Measurements from ENCODE around the gene FGGY. TPM values are rescaled to one million over a fixed set of nuclear protein-coding genes. Genes with fewer than 3 reads are reported as not detected.

The FGGY gene
- total and polyA plus RNA-seq, 4 donors, result 16.0 to 67.0 (median 43.4) TPM

DNA sequence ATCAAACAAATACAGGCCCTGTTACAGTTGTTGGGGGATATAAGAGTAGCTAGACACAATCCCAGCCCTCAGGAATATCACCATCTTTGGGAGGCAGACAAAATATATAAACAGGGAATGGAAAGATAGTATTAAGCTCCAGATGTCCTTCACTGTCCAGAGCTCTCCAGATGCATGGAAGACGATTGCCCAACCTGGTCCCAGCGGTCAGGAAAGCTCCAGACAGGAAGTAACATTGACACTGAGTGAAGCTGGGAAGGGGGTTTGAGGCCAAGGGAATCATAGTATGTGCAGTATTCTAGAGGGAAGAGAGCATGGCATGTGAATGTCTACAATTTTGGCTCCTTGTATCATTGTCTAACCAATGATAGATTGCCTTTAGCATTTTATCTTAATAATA, 344.0 kb downstream of the FGGY start:
- 85% methylated on average over 2 of the region's 2 CpGs for WGBS
- Histone ChIP-seq H3K36me3 (ENCODE audit: control insufficient read depth in 4 of 4, insufficient read depth in 3 of 4, low read depth in 1 of 4, low read length in 3 of 4) (peaks cover 0 to 29% (median 0%) of the 10 kb centered on the region in 4 donors), H3K27me3 (ENCODE audit: control insufficient read depth in 4 of 4, insufficient read depth in 4 of 4, low read length in 3 of 4) (no peaks in the 10 kb centered on the region), H3K4me1 (ENCODE audit: control insufficient read depth in 4 of 4, insufficient read depth in 4 of 4, low read length in 3 of 4) (no peaks in the 10 kb centered on the region), H3K4me3 (ENCODE audit: low read depth in 1 of 3, low read length in 3 of 3) (no peak overlapping the region), H3K9me3 (ENCODE audit: control insufficient read depth in 4 of 4, low read length in 3 of 4) (no peaks in the 10 kb centered on the region), H3K27ac (ENCODE audit: low read depth in 1 of 2, low read length in 2 of 2) (no peak overlapping the region), H3K9ac (ENCODE audit: low read depth in 1 of 2, low read length in 2 of 2) (no peak overlapping the region)
- TF ChIP-seq NR2F2 (IDR thresholded peaks at IDR 0.05), result no peak
- TF ChIP-seq, protein P1, sequence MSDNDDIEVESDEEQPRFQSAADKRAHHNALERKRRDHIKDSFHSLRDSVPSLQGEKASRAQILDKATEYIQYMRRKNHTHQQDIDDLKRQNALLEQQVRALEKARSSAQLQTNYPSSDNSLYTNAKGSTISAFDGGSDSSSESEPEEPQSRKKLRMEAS (IDR thresholded peaks at IDR 0.05), result no peak
- TF ChIP-seq SP1 (IDR thresholded peaks at IDR 0.05), result no peak
- TF ChIP-seq, protein P2, sequence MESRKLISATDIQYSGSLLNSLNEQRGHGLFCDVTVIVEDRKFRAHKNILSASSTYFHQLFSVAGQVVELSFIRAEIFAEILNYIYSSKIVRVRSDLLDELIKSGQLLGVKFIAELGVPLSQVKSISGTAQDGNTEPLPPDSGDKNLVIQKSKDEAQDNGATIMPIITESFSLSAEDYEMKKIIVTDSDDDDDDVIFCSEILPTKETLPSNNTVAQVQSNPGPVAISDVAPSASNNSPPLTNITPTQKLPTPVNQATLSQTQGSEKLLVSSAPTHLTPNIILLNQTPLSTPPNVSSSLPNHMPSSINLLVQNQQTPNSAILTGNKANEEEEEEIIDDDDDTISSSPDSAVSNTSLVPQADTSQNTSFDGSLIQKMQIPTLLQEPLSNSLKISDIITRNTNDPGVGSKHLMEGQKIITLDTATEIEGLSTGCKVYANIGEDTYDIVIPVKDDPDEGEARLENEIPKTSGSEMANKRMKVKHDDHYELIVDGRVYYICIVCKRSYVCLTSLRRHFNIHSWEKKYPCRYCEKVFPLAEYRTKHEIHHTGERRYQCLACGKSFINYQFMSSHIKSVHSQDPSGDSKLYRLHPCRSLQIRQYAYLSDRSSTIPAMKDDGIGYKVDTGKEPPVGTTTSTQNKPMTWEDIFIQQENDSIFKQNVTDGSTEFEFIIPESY (IDR thresholded peaks at IDR 0.05), result no peak
- no peak for TF ChIP-seq FOXA2 (IDR thresholded peaks at IDR 0.05)
- TF ChIP-seq, protein P3, sequence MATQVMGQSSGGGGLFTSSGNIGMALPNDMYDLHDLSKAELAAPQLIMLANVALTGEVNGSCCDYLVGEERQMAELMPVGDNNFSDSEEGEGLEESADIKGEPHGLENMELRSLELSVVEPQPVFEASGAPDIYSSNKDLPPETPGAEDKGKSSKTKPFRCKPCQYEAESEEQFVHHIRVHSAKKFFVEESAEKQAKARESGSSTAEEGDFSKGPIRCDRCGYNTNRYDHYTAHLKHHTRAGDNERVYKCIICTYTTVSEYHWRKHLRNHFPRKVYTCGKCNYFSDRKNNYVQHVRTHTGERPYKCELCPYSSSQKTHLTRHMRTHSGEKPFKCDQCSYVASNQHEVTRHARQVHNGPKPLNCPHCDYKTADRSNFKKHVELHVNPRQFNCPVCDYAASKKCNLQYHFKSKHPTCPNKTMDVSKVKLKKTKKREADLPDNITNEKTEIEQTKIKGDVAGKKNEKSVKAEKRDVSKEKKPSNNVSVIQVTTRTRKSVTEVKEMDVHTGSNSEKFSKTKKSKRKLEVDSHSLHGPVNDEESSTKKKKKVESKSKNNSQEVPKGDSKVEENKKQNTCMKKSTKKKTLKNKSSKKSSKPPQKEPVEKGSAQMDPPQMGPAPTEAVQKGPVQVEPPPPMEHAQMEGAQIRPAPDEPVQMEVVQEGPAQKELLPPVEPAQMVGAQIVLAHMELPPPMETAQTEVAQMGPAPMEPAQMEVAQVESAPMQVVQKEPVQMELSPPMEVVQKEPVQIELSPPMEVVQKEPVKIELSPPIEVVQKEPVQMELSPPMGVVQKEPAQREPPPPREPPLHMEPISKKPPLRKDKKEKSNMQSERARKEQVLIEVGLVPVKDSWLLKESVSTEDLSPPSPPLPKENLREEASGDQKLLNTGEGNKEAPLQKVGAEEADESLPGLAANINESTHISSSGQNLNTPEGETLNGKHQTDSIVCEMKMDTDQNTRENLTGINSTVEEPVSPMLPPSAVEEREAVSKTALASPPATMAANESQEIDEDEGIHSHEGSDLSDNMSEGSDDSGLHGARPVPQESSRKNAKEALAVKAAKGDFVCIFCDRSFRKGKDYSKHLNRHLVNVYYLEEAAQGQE (IDR thresholded peaks at IDR 0.05), result no peak
- no peak for TF ChIP-seq GABPA (IDR thresholded peaks at IDR 0.05 in 1 of 2, conservative IDR thresholded peaks at IDR 0.05 in 1 of 2)
- DNase-seq (ENCODE audit: low spot score), result no peak

DNA sequence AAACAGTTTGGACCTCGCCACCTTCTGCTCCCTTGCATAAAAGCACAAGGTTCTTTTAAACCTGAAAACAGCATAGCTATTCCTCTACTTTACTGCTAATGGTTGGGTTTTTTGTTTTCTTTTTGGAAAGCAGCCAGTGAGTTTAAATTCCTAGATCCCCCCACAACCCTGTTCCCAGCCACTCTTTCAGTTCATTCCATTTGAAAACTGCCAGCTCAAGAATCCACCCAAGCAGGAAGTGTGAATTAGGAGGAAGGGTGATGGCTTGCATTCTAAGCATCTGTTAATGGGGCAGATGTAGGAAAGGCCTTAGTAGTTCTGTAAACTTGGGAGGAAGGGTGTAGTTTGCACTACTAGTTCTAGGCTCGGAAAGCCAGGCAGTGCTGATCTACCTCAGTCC, 344.9 kb downstream of the FGGY start:
- no peak overlapping the region for H3K27ac ChIP-seq (ENCODE audit: low read depth in 1 of 2, low read length in 2 of 2)
- no peak overlapping the region for H3K9ac ChIP-seq (ENCODE audit: low read depth in 1 of 2, low read length in 2 of 2)
- TF ChIP-seq NR2F2 (IDR thresholded peaks at IDR 0.05), result no peak
- TF ChIP-seq, protein P4, sequence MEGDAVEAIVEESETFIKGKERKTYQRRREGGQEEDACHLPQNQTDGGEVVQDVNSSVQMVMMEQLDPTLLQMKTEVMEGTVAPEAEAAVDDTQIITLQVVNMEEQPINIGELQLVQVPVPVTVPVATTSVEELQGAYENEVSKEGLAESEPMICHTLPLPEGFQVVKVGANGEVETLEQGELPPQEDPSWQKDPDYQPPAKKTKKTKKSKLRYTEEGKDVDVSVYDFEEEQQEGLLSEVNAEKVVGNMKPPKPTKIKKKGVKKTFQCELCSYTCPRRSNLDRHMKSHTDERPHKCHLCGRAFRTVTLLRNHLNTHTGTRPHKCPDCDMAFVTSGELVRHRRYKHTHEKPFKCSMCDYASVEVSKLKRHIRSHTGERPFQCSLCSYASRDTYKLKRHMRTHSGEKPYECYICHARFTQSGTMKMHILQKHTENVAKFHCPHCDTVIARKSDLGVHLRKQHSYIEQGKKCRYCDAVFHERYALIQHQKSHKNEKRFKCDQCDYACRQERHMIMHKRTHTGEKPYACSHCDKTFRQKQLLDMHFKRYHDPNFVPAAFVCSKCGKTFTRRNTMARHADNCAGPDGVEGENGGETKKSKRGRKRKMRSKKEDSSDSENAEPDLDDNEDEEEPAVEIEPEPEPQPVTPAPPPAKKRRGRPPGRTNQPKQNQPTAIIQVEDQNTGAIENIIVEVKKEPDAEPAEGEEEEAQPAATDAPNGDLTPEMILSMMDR (IDR thresholded peaks at IDR 0.05; ENCODE audit: low read depth, low read length, missing input control), result no peak
- WGBS, result 99% methylated on average over 2 of the region's 2 CpGs
- H3K4me1 ChIP-seq (ENCODE audit: control insufficient read depth in 4 of 4, insufficient read depth in 4 of 4, low read length in 3 of 4), result no peaks in the 10 kb centered on the region
- H3K4me3 ChIP-seq (ENCODE audit: low read depth in 1 of 3, low read length in 3 of 3), result no peak overlapping the region
- no peak for DNase-seq (ENCODE audit: low spot score)
- H3K9me3 ChIP-seq (ENCODE audit: control insufficient read depth in 4 of 4, low read length in 3 of 4), result no peaks in the 10 kb centered on the region
- H3K36me3 ChIP-seq (ENCODE audit: control insufficient read depth in 4 of 4, insufficient read depth in 3 of 4, low read depth in 1 of 4, low read length in 3 of 4), result peaks cover 0 to 30% (median 0%) of the 10 kb centered on the region in 4 donors
- H3K27me3 ChIP-seq (ENCODE audit: control insufficient read depth in 4 of 4, insufficient read depth in 4 of 4, low read length in 3 of 4), result no peaks in the 10 kb centered on the region

DNA sequence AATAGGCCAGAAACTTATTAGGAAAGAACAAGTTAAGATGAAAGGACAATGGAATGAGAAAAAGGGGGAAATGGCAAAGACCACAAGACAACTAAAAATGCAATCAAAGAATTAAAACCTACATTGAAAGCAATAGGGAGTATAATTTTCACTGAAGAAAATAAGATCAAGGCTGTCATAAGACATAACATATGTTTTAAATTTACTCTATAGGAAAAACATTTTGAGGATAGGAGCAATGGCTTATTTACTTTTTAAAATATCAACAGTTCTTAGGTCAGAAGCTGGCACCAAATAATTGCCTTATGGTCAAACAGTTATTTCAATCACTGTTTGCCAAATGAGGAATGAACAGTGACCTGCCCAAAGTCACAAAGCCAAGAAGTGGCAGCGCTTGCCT, 346.6 kb downstream of the FGGY start:
- 95% methylated on average over 1 of the region's 1 CpG for WGBS
- H3K4me1 ChIP-seq (ENCODE audit: control insufficient read depth in 4 of 4, insufficient read depth in 4 of 4, low read length in 3 of 4), result no peaks in the 10 kb centered on the region
- no peak overlapping the region for H3K9ac ChIP-seq (ENCODE audit: low read depth in 1 of 2, low read length in 2 of 2)
- no peaks in the 10 kb centered on the region for H3K27me3 ChIP-seq (ENCODE audit: control insufficient read depth in 4 of 4, insufficient read depth in 4 of 4, low read length in 3 of 4)
- DNase-seq (ENCODE audit: low spot score), result no peak
- no peaks in the 10 kb centered on the region for H3K9me3 ChIP-seq (ENCODE audit: control insufficient read depth in 4 of 4, low read length in 3 of 4)
- no peak overlapping the region for H3K27ac ChIP-seq (ENCODE audit: low read depth in 1 of 2, low read length in 2 of 2)
- no peak overlapping the region for H3K4me3 ChIP-seq (ENCODE audit: low read depth in 1 of 3, low read length in 3 of 3)
- peaks cover 0 to 27% (median 1%) of the 10 kb centered on the region in 4 donors for H3K36me3 ChIP-seq (ENCODE audit: control insufficient read depth in 4 of 4, insufficient read depth in 3 of 4, low read depth in 1 of 4, low read length in 3 of 4)
- TF ChIP-seq, protein P4 (IDR thresholded peaks at IDR 0.05; ENCODE audit: low read depth, low read length, missing input control), result no peak
- TF ChIP-seq YY1 (IDR thresholded peaks at IDR 0.05), result no peak
- TF ChIP-seq JUND (IDR thresholded peaks at IDR 0.05), result no peak
- TF ChIP-seq HNF4G (IDR thresholded peaks at IDR 0.05), result no peak
- no peak for TF ChIP-seq SP1 (IDR thresholded peaks at IDR 0.05)
- TF ChIP-seq, protein P5, sequence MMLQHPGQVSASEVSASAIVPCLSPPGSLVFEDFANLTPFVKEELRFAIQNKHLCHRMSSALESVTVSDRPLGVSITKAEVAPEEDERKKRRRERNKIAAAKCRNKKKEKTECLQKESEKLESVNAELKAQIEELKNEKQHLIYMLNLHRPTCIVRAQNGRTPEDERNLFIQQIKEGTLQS (IDR thresholded peaks at IDR 0.05), result no peak
- TF ChIP-seq, protein P3 (IDR thresholded peaks at IDR 0.05), result no peak
- TF ChIP-seq NR2F2 (IDR thresholded peaks at IDR 0.05), result no peak

All from liver (tissue), 9 donors.